Activated CD8-positive, alpha-beta memory T cell treated with anti-CD3 and anti-CD28 coated beads for 1 hour (primary cell): Measurements from ENCODE around the gene TTC21A.

Experiments
- DNase-seq, 2 donors: peaks; one replicate each; pipeline ENCODE4 v3.0.0-alpha.2; 2020; ENCODE audit warnings: low read depth in 1 of 2; ENCODE audit errors: extremely low read depth in 1 of 2

Gene TTC21A

GRCh38 chr3:39097716-39098472 is 9.6 kb upstream of the TTC21A start:
- no peak for DNase-seq

DNA sequence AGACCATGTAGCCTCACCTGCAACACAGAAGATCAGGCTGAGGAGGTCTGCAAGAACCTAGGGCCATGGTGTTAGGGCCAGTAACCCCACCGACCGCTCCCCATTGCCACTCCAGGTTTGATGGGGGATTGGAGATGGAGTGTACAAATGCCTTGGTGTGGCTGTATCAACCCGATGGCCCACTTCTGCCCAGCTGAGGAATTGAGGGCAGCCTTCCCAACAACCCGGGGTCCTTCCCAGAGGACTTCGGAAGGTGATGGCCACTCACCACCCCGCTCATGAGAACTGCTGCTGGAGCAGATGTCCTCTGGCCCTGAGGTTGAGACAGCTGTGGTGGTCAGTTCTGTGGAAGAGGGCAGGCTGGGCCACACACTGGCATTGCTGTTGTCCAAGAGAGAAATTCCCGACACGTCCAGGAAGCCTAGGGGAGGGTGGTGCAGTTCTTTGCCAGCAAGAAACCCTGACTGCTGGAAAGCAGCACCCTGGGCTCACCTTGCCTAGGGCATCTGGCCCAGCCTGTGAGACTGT is 8.9 kb upstream of the TTC21A start:
- no peak for DNase-seq

GRCh38 chr3:39099242-39099641 is 8.2 kb upstream of the TTC21A start:
- no peak for DNase-seq

GRCh38 chr3:39099738-39100499 is 7.6 kb upstream of the TTC21A start:
- no peak for DNase-seq

GRCh38 chr3:39100500-39100886 is 7.0 kb upstream of the TTC21A start:
- no peak for DNase-seq

- peak; percentile 19 for DNase-seq
Measured at GRCh38 chr3:39101022-39101689, 6.3 kb upstream of the TTC21A start.

- no peak for DNase-seq
Measured at GRCh38 chr3:39102504-39103323, 4.8 kb upstream of the TTC21A start.

GRCh38 chr3:39103324-39103693 is 4.2 kb upstream of the TTC21A start:
- no peak for DNase-seq

GRCh38 chr3:39103791-39104552 is 3.5 kb upstream of the TTC21A start:
- DNase-seq, result no peak

DNA sequence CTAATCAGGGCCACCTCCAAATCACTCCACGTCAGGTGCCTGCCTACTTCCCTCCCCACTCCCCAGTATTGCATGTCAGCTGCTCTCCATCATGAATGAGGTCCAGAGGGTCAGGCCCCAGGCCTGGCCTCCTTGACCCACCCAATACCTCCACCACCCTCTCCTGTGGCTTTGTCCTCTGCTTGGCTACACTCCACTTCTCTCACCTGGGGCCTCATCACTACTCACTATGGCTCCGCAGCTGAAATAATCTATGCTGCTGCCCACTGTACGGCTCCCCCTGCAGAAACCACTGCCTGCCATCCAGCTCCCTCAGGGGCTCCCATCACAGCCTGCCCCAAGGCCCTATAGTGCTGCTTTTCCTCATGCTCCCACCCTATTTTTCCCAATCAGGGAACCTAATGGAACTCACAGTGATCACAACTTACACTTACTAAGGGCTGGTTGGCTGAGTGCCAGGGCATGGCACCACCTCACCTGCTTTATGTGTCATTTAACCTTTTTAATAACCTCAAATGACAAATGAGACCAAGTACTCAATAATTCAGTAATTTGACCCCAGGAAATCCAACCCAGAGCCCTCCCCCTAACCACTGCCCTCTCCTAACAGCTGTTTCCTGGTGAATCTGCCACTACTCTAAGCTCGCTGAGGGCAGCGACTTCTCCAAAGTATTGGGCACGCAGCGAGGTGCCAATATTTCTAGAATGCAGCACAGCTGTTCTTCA is 2.4 kb upstream of the TTC21A start:
- DNase-seq, result no peak

GRCh38 chr3:39105687-39106063 is 1.8 kb upstream of the TTC21A start:
- no peak for DNase-seq

DNA sequence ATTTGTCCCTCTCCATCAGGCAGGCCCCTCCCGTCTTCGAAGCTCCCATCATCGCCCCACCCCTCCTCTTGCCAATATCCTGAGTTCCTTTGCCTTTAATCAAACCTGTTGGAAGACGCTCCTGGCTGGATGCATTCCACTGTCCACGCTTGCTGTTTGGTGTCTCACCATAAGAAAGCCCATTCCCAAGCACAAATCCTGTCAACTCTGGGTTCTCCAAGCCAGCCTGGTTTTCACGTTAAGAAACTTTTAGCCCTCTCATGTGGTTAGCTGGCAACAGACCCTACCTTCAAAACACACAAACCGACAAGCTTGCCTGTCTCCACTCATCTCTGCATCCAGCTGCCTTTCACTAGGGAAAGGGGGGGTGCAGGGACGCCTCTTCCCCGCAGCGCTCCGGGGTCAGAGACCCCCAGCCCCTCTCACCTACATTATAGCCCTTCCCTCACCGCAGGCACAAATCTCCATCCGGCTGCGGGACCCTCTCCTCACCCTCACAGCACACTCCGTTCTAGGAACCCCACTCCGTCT is 1.1 kb upstream of the TTC21A start:
- DNase-seq, result no peak

DNA sequence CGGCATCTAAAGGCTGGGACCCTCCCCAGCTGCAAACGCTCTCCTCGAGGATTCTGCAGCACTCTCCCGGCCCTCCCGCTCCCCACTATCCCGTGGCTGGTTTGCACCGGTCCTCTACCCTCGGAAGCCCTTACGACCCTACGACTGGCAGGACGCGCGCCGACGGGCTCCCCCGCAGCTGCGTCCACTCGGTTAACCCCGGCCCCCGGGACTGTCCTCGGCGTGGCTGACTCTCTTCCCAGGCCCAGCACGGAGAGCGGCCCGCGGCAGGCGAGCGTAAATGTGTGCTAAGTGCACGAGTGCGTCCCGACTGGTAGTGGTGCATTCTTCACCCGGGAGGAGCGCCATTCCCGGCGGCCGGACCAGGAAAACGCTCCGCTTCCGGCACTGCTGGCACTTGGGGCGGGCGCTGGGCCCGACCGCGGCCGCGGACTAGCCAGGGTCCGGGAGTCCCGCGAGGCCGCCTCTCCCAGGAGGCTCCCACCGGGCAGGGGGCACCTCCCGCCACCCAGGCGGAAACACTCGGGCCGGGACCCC is 561 bp upstream of the TTC21A start:
- no peak for DNase-seq

GRCh38 chr3:39108200-39108710 is 775 bp downstream of the TTC21A start:
- no peak for DNase-seq

- DNase-seq, result no peak
Measured at GRCh38 chr3:39109086-39109485, 1.6 kb downstream of the TTC21A start.

GRCh38 chr3:39110041-39110639 is 2.7 kb downstream of the TTC21A start:
- no peak for DNase-seq

GRCh38 chr3:39112113-39112512 is 4.6 kb downstream of the TTC21A start:
- DNase-seq, result no peak

GRCh38 chr3:39112535-39112934 is 5.1 kb downstream of the TTC21A start:
- DNase-seq, result no peak
